IMR-90 (cell line): ENCODE measurements around the gene ADAMTS16. TPM values are rescaled to one million over a fixed set of nuclear protein-coding genes. Genes with fewer than 3 reads are reported as not detected.

Experiments used
- ATAC-seq: fragments of 200-7000 bp; cut with Tn5 transposase; 2 replicates; pipeline ENCODE4 v1.9.1; 2020; ENCODE audit warnings: low read depth, mild to moderate bottlenecking, moderate library complexity
- BruUV-seq: library from RNA; stranded (reverse); fragments of 400-500 nt; replicated peaks from 2 replicates; lab custom pipeline; 2021; lab: Mats Ljungman, UMichigan
- CTCF ChIA-PET: fragments of 300-600 bp; formaldehyde crosslinking; extraction: SDS; loops from one replicate; lab custom pipeline; 2021; ENCODE audit warnings: antibody characterized with exemption; lab: Yijun Ruan, JAX
- POLR2A ChIA-PET: fragments of 300-600 bp; sonication (Branson Sonifier 250); formaldehyde crosslinking; loops from one replicate; lab custom pipeline; 2022; ENCODE audit warnings: antibody characterized with exemption; ENCODE audit not compliant: unreplicated experiment; lab: Charles Lee
- DNase-seq: peaks from one replicate; pipeline ENCODE4 v3.0.0; 2013
- H2AFZ ChIP-seq: replicated peaks from 2 replicates; pipeline ENCODE3; 2013; ENCODE audit warnings: low read length, mild to moderate bottlenecking; ENCODE audit not compliant: poor library complexity
- H2AK5ac ChIP-seq: 2 replicates; pipeline ENCODE4 v1.6.1; 2013; ENCODE audit warnings: low read depth, low read length, inconsistent platforms
- H2AK9ac ChIP-seq: replicated peaks from 2 replicates; pipeline ENCODE3; 2013; ENCODE audit warnings: mild to moderate bottlenecking, low read depth, low read length, moderate library complexity; ENCODE audit not compliant: poor library complexity
- H2BK120ac ChIP-seq: 2 replicates; pipeline ENCODE4 v1.6.1; 2013; ENCODE audit warnings: low read depth, low read length, inconsistent platforms
- H2BK15ac ChIP-seq: 3 replicates; pipeline ENCODE4 v1.6.1; 2013; ENCODE audit warnings: low read depth, low read length, inconsistent platforms
- H2BK20ac ChIP-seq: 2 replicates; pipeline ENCODE4 v1.6.1; 2013; ENCODE audit warnings: low read depth, mild to moderate bottlenecking, inconsistent platforms, low read length, moderate library complexity
- H2BK5ac ChIP-seq: 2 replicates; pipeline ENCODE4 v1.6.1; 2013; ENCODE audit warnings: mild to moderate bottlenecking, low read depth, low read length, inconsistent platforms; ENCODE audit not compliant: poor library complexity, severe bottlenecking
- H3K14ac ChIP-seq: replicated peaks from 2 replicates; pipeline ENCODE4 v1.6.1; 2013; ENCODE audit warnings: low read depth, low read length, inconsistent platforms
- H3K18ac ChIP-seq: 2 replicates; pipeline ENCODE4 v1.6.1; 2013; ENCODE audit warnings: low read depth, low read length, control low read depth
- H3K23ac ChIP-seq: 2 replicates; pipeline ENCODE4 v1.6.1; 2013; ENCODE audit warnings: low read depth, low read length, inconsistent platforms
- H3K27ac ChIP-seq: 2 replicates; pipeline ENCODE4 v1.5.1; 2013; ENCODE audit warnings: mild to moderate bottlenecking, control low read depth, low read length; ENCODE audit not compliant: insufficient read depth
- H3K27me3 ChIP-seq: 2 replicates; pipeline ENCODE4 v1.6.1; 2013; ENCODE audit warnings: low read length; ENCODE audit not compliant: control insufficient read depth, insufficient read depth
- H3K36me3 ChIP-seq: 2 replicates; pipeline ENCODE4 v1.6.1; 2013; ENCODE audit warnings: low read length, mixed read lengths; ENCODE audit not compliant: control insufficient read depth, insufficient read depth
- H3K4ac ChIP-seq: 2 replicates; pipeline ENCODE4 v1.6.1; 2013; ENCODE audit warnings: low read depth, low read length, inconsistent platforms
- H3K4me1 ChIP-seq: 2 replicates; pipeline ENCODE4 v1.6.1; 2013; ENCODE audit warnings: low read length, mixed read lengths; ENCODE audit not compliant: control insufficient read depth, insufficient read depth
- H3K4me2 ChIP-seq: 2 replicates; pipeline ENCODE4 v1.6.1; 2013; ENCODE audit warnings: low read depth, mild to moderate bottlenecking, control low read depth, low read length, moderate library complexity
- H3K4me3 ChIP-seq: 2 replicates; pipeline ENCODE4 v1.5.1; 2013; ENCODE audit warnings: low read depth, mild to moderate bottlenecking, control low read depth, low read length, moderate library complexity; ENCODE audit not compliant: insufficient read depth
- H3K56ac ChIP-seq: 2 replicates; pipeline ENCODE4 v1.6.1; 2013; ENCODE audit warnings: low read length, inconsistent platforms; ENCODE audit not compliant: insufficient read depth; ENCODE audit errors: extremely low read depth
- H3K79me1 ChIP-seq, 2 experiments: 2 replicates each; pipeline ENCODE4 v1.6.1; 2013; ENCODE audit warnings: low read length in 2 of 2, inconsistent platforms in 1 of 2, low read depth in 1 of 2
- H3K9ac ChIP-seq: 2 replicates; pipeline ENCODE4 v1.6.1; 2013; ENCODE audit warnings: low read depth, low read length, control low read depth
- H3K9me1 ChIP-seq: 2 replicates; pipeline ENCODE4 v1.6.1; 2013; ENCODE audit warnings: low read length, inconsistent platforms; ENCODE audit not compliant: insufficient read depth
- H3K9me3 ChIP-seq: 2 replicates; pipeline ENCODE4 v1.6.1; 2013; ENCODE audit warnings: low read length; ENCODE audit not compliant: control insufficient read depth, insufficient read depth
- H4K20me1 ChIP-seq: 2 replicates; pipeline ENCODE4 v1.6.1; 2013; ENCODE audit warnings: low read length, inconsistent platforms; ENCODE audit not compliant: insufficient read depth
- H4K5ac ChIP-seq: 2 replicates; pipeline ENCODE4 v1.6.1; 2013; ENCODE audit warnings: mild to moderate bottlenecking, low read depth, low read length, control low read depth
- H4K8ac ChIP-seq, 2 experiments: 2 replicates each; pipeline ENCODE4 v1.6.1; 2013; ENCODE audit warnings: low read depth in 2 of 2, low read length in 2 of 2, control low read depth in 1 of 2, inconsistent platforms in 1 of 2
- H4K91ac ChIP-seq: 2 replicates; pipeline ENCODE4 v1.6.1; 2013; ENCODE audit warnings: low read depth, low read length, inconsistent platforms; ENCODE audit not compliant: insufficient read depth
- BHLHE40 ChIP-seq: fragments of 150-350 bp; IDR thresholded peaks from 2 replicates; pipeline ENCODE4 v1.6.1; 2016; ENCODE audit warnings: mild to moderate bottlenecking, low read depth, low read length
- CHD1 ChIP-seq: IDR thresholded peaks from 2 replicates; pipeline ENCODE4 v1.6.1; 2012; ENCODE audit warnings: low read depth, low read length, improper control_type of control experiment
- CTCF ChIP-seq: conservative IDR thresholded peaks from 2 replicates; pipeline ENCODE4 v1.5.1; 2012; ENCODE audit warnings: mild to moderate bottlenecking, low read depth, low read length, improper control_type of control experiment
- ELK1 ChIP-seq: fragments of 150-350 bp; IDR thresholded peaks from 2 replicates; pipeline ENCODE4 v1.6.1; 2016; ENCODE audit warnings: low read depth, mild to moderate bottlenecking, low read length, moderate library complexity, borderline replicate concordance
- FOS ChIP-seq: fragments of 150-350 bp; IDR thresholded peaks from 2 replicates; pipeline ENCODE4 v1.6.1; 2016; ENCODE audit warnings: low read depth, low read length
- MAZ ChIP-seq: IDR thresholded peaks from 2 replicates; pipeline ENCODE4 v1.6.1; 2012; ENCODE audit warnings: low read depth, mild to moderate bottlenecking, low read length, improper control_type of control experiment, moderate library complexity, borderline replicate concordance
- MXI1 ChIP-seq: IDR thresholded peaks from 2 replicates; pipeline ENCODE4 v1.6.1; 2012; ENCODE audit warnings: low read depth, mild to moderate bottlenecking, low read length, moderate library complexity, borderline replicate concordance
- NFE2L2 ChIP-seq: fragments of 150-350 bp; IDR thresholded peaks from 2 replicates; pipeline ENCODE4 v1.6.1; 2016; ENCODE audit warnings: low read depth, mild to moderate bottlenecking, low read length
- RFX5 ChIP-seq: IDR thresholded peaks from 2 replicates; pipeline ENCODE4 v1.8.0; 2012; ENCODE audit warnings: low read depth, mild to moderate bottlenecking, low read length, moderate library complexity
- USF2 ChIP-seq: fragments of 150-350 bp; IDR thresholded peaks from 2 replicates; pipeline ENCODE4 v1.6.1; 2017; ENCODE audit warnings: mild to moderate bottlenecking, antibody characterized with exemption, low read length, low read depth
- WGBS, 2 experiments: methylation state at CpG; one replicate each; pipeline versions ENCODE4 v1.1.5 to v1.1.7; 2013; ENCODE audit warnings: missing lambda C conversion rate in 2 of 2; ENCODE audit not compliant: insufficient read length in 1 of 2; ENCODE audit errors: extremely low coverage in 2 of 2; 5-methylcytosine and 5-hydroxymethylcytosine counted together
- dilution Hi-C: fragments of 300-500 bp; cut with HindIII; formaldehyde crosslinking; loops from one replicate; pipeline ENCODE4 v1.14.3; 2018; ENCODE audit warnings: low sequenced_read_pairs; ENCODE audit not compliant: unreplicated experiment
- in situ Hi-C: fragments of 300-500 bp; cut with MboI; formaldehyde crosslinking; loops from 3 replicates; pipeline ENCODE4 v1.14.3; 2019; ENCODE audit warnings: low sequenced_read_pairs, inconsistent platforms, mixed read lengths
- intact Hi-C: fragments of 100-400 bp; cut with micrococcal nuclease; formaldehyde crosslinking; loops from 2 replicates; pipeline ENCODE4 v1.10.0; 2022
- polyA plus RNA-seq, 3 experiments: library from polyadenylated mRNA; depleted of rRNA; stranded (reverse); fragments of >200 nt; gene quantifications; 2 replicates each; pipeline ENCODE4 v1.2.3, GENCODE V29; 2012; ENCODE audit warnings: low replicate concordance in 1 of 3
- total RNA-seq: library from RNA; depleted of rRNA; stranded (reverse); fragments of >200 nt; gene quantifications from 2 replicates; pipeline ENCODE4 v1.2.3, GENCODE V29; 2012

Gene ADAMTS16
- total and polyA plus RNA-seq, 2 of the 4 experiments (the other 2 are of a cell fraction), result 0.09 to 0.18 TPM

GRCh38 chr5:5327126-5327525, 187.0 kb downstream of the ADAMTS16 start:
- peaks cover 18% of the 10 kb centered on the region; the same call in 1 of the 2 replicates for H3K9me3 ChIP-seq
- H4K8ac ChIP-seq, result no peak overlapping the region
- H3K23ac ChIP-seq, result no peak overlapping the region
- no peak overlapping the region for H3K9ac ChIP-seq
- no peaks in the 10 kb centered on the region for H3K4me1 ChIP-seq
- ATAC-seq, result no peak
- H3K4ac ChIP-seq, result no peak overlapping the region
- no peak overlapping the region for H2BK120ac ChIP-seq
- CTCF ChIA-PET, result no interaction called here
- H2BK5ac ChIP-seq, result no peak overlapping the region
- no peaks in the 10 kb centered on the region for H3K79me1 ChIP-seq
- no peaks in the 10 kb centered on the region for H3K27me3 ChIP-seq
- no peak overlapping the region for H3K27ac ChIP-seq
- DNase-seq, result no peak
- no peak overlapping the region for H3K56ac ChIP-seq
- TF ChIP-seq USF2, result no peak
- TF ChIP-seq BHLHE40, result no peak
- no peak for TF ChIP-seq CHD1
- no peak for TF ChIP-seq NFE2L2
- TF ChIP-seq CTCF, result no peak
- TF ChIP-seq ELK1, result no peak
- no peak for TF ChIP-seq RFX5
- TF ChIP-seq MXI1, result no peak
- TF ChIP-seq FOS, result no peak
- no peak for TF ChIP-seq MAZ
- in situ Hi-C loops, result no loop called here
- dilution Hi-C loops, result no loop called here
- no peak overlapping the region for H3K14ac ChIP-seq
- H2BK15ac ChIP-seq, result no peak overlapping the region
- no peaks in the 10 kb centered on the region for H4K20me1 ChIP-seq
- H3K18ac ChIP-seq, result no peak overlapping the region
- no peak overlapping the region for H2BK20ac ChIP-seq
- no peak overlapping the region for H2AFZ ChIP-seq
- no TSS peak for BruUV-seq
- H3K36me3 ChIP-seq, result no peaks in the 10 kb centered on the region
- WGBS, 2 experiments, result no CpG with 5 or more reads among the region's 8 CpGs
- no peak overlapping the region for H4K91ac ChIP-seq
- H2AK5ac ChIP-seq, result no peak overlapping the region
- no peaks in the 10 kb centered on the region for H3K9me1 ChIP-seq
- POLR2A ChIA-PET, result no interaction called here
- H2AK9ac ChIP-seq, result no peak overlapping the region
- no peak overlapping the region for H3K4me3 ChIP-seq
- no peak overlapping the region for H4K5ac ChIP-seq
- H3K4me2 ChIP-seq, result no peak overlapping the region
- intact Hi-C loops, result no loop called here
